ENCODE data around the gene UBE2B.

GRCh38 chr5:134432677-134433359, 61.4 kb downstream of the UBE2B start:
- TF ChIP-seq CTCF (IDR thresholded peaks at IDR 0.05) (no peak), POLR2A (IDR thresholded peaks at IDR 0.05) (no peak)
